CD14-positive monocyte (primary cell): ENCODE measurements around the gene TNXB. TPM values are rescaled to one million over a fixed set of nuclear protein-coding genes. Genes with fewer than 3 reads are reported as not detected.

Source experiments
- DNase-seq, 3 donors: peaks; one replicate each; pipeline ENCODE4 v3.0.0-alpha.2; 2011 to 2022
- H2AFZ ChIP-seq: 2 replicates; pipeline ENCODE4 v1.6.0; 2012; ENCODE audit warnings: mild to moderate bottlenecking, low read depth, low read length, inconsistent platforms; ENCODE audit not compliant: insufficient read depth, poor library complexity, severe bottlenecking
- H3K27ac ChIP-seq, 2 donors: 1 replicate in 1 of 2; 2 replicates in 1 of 2; pipeline ENCODE4 v1.5.1; 2012 to 2013; ENCODE audit warnings: low read length in 2 of 2, control low read depth in 1 of 2, inconsistent platforms in 1 of 2, low read depth in 1 of 2, mild to moderate bottlenecking in 1 of 2
- H3K27me3 ChIP-seq, 2 donors: one replicate each; pipeline versions ENCODE4 v1.6.0 to v1.6.1; 2011 to 2013; ENCODE audit warnings: low read length in 2 of 2; ENCODE audit not compliant: control insufficient read depth in 2 of 2, insufficient read depth in 2 of 2
- H3K36me3 ChIP-seq, 2 donors: replicated peaks in 1 of 2; 1 replicate in 1 of 2; 2 replicates in 1 of 2; pipeline versions ENCODE4 v1.5.1 to v1.6.1; 2012 to 2013; ENCODE audit warnings: low read length in 2 of 2, control low read depth in 1 of 2, inconsistent platforms in 1 of 2, mild to moderate bottlenecking in 1 of 2; ENCODE audit not compliant: insufficient read depth in 2 of 2, control insufficient read depth in 1 of 2
- H3K4me1 ChIP-seq, 2 donors: 1 replicate in 1 of 2; 2 replicates in 1 of 2; pipeline versions ENCODE4 v1.5.1 to v1.6.1; 2012 to 2013; ENCODE audit warnings: low read length in 2 of 2, control low read depth in 1 of 2, inconsistent platforms in 1 of 2, mild to moderate bottlenecking in 1 of 2, moderate library complexity in 1 of 2; ENCODE audit not compliant: insufficient read depth in 2 of 2, control insufficient read depth in 1 of 2
- H3K4me2 ChIP-seq: replicated peaks from 2 replicates; pipeline ENCODE3; 2012; ENCODE audit warnings: low read length, moderate library complexity, mild to moderate bottlenecking; ENCODE audit not compliant: poor library complexity, severe bottlenecking; ENCODE audit errors: extremely low read depth
- H3K4me3 ChIP-seq, 3 experiments: fragments of 200-600 bp in 1 of 3; sonication (generic) in 1 of 3; replicated peaks in 1 of 3; 1 replicate in 2 of 3; 2 replicates in 1 of 3; pipeline ENCODE4 v1.5.1; 2011 to 2013; ENCODE audit warnings: low read length in 3 of 3, mild to moderate bottlenecking in 3 of 3, control low read depth in 2 of 3, low read depth in 2 of 3, inconsistent platforms in 1 of 3, moderate library complexity in 1 of 3
- H3K79me2 ChIP-seq: 2 replicates; pipeline ENCODE4 v1.6.0; 2012; ENCODE audit warnings: mild to moderate bottlenecking, control low read depth, inconsistent platforms, low read length, moderate library complexity; ENCODE audit not compliant: insufficient read depth
- H3K9ac ChIP-seq: 2 replicates; pipeline ENCODE4 v1.6.0; 2017; ENCODE audit warnings: low read length, mild to moderate bottlenecking; ENCODE audit not compliant: insufficient read depth, poor library complexity, severe bottlenecking
- H3K9me3 ChIP-seq, 2 donors: replicated peaks in 1 of 2; 1 replicate in 1 of 2; 2 replicates in 1 of 2; pipeline versions ENCODE4 v1.5.1 to v1.6.1; 2012 to 2013; ENCODE audit warnings: low read length in 2 of 2, control low read depth in 1 of 2; ENCODE audit not compliant: control insufficient read depth in 1 of 2, insufficient read depth in 1 of 2
- H4K20me1 ChIP-seq: 2 replicates; pipeline ENCODE4 v1.6.0; 2012; ENCODE audit warnings: mild to moderate bottlenecking, low read length, control low read depth, moderate library complexity; ENCODE audit not compliant: insufficient read depth
- H3K27ac Mint-ChIP-seq, 7 donors: one replicate each; pipeline ENCODE4 v1.8.0; 2020; ENCODE audit warnings: mild to moderate bottlenecking in 7 of 7, mixed read lengths in 7 of 7, moderate library complexity in 6 of 7, inconsistent platforms in 2 of 7
- H3K27me3 Mint-ChIP-seq, 3 donors: one replicate each; pipeline ENCODE4 v1.8.0; 2021 to 2022; ENCODE audit warnings: low read depth in 3 of 3, mild to moderate bottlenecking in 3 of 3, mixed read lengths in 3 of 3, moderate library complexity in 3 of 3, inconsistent platforms in 1 of 3
- H3K36me3 Mint-ChIP-seq, 2 donors: one replicate each; pipeline ENCODE4 v1.8.0; 2020; ENCODE audit warnings: mixed read lengths in 2 of 2, inconsistent platforms in 1 of 2, mild to moderate bottlenecking in 1 of 2
- H3K4me1 Mint-ChIP-seq: one replicate; pipeline ENCODE4 v1.8.0; 2020; ENCODE audit warnings: mild to moderate bottlenecking, mixed read lengths
- H3K4me3 Mint-ChIP-seq, 2 donors: one replicate each; pipeline ENCODE4 v1.8.0; 2020; ENCODE audit warnings: mild to moderate bottlenecking in 2 of 2, mixed read lengths in 2 of 2, moderate library complexity in 1 of 2
- H3K9me3 Mint-ChIP-seq, 7 donors: one replicate each; pipeline ENCODE4 v1.8.0; 2020 to 2022; ENCODE audit warnings: mixed read lengths in 7 of 7, mild to moderate bottlenecking in 6 of 7, moderate library complexity in 6 of 7, inconsistent platforms in 2 of 7
- WGBS: methylation state at CpG from one replicate; pipeline ENCODE4 v1.1.5; 2013; ENCODE audit warnings: missing lambda C conversion rate; ENCODE audit not compliant: insufficient coverage; 5-methylcytosine and 5-hydroxymethylcytosine counted together
- intact Hi-C, 2 donors: fragments of 100-400 bp; cut with micrococcal nuclease; formaldehyde crosslinking; loops; one replicate each; pipeline versions ENCODE4 v1.15.0 to v1.15.1; 2023
- polyA plus RNA-seq, 3 donors: library from polyadenylated mRNA; depleted of rRNA in 1 of 3; unstranded in 2 of 3; stranded (reverse) in 1 of 3; fragments of 300-500 nt in 2 of 3; fragments of >200 nt in 1 of 3; fragmentation: Illumina TruSeq in 2 of 3; gene quantifications; 1 replicate in 2 of 3; 2 replicates in 1 of 3; pipeline ENCODE4 v1.2.3, GENCODE V29; 2012 to 2021
- TF ChIP-seq, protein P1 (sequence below): fragments of 200-600 bp; IDR thresholded peaks from one replicate; pipeline ENCODE4 v1.8.0; 2022; ENCODE audit warnings: antibody characterized with exemption, mild to moderate bottlenecking

Gene TNXB
- polyA plus RNA-seq, 3 donors: 1.2 TPM; not detected in 2

DNA sequence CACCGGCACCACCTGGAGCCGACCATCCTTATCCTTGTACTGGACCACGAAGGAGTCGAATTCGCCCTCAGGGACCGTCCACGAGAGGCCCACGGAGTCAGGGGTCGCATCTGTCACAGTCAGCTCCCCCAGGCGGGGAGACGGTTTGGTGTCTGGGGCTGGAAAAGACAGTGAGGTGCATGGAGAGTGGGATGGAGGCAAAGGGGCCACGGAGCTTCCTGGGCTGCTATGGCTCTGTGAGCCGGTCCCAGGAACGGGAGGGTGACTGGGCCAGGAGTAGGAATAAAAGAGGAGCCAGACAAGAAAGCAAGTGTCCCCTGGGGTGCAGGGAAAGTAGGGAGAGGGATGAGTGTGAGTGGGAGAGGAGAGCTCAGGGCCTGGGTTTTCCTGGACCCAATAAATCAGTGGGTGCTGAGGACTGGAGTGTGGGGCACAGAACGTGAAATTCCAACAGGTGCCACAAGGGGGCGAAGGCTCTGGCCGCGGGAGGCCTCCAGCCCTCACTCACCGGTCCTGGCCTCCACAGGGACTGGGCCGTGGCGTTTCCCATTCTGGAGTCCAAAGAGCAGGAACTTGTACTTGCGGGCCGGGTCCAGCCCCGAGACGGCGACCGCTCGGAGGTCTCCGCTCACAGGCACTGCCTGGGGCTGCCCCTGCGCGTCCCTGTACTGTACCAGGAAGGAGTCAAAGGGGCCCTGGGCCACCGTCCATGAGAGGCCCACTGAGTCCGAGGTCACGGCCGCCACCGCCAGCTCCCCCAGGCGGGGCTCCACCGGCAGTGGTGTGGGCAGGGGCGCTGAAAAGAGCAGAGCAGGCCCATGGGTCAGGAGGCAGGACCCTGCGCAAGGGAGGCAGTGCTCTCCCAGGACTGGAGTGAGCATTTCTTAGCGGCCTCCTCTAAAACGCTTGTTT is 61.0 kb downstream of the TNXB start:
- peak overlapping the region; percentile 63 for H2AFZ ChIP-seq
- H3K4me2 ChIP-seq: no peak overlapping the region
- Mint-ChIP-seq H3K4me1 (peaks cover 4% of the 10 kb centered on the region), H3K9me3 (no peaks in the 10 kb centered on the region), H3K4me3 (no peak overlapping the region), H3K27me3 (peaks cover 1 to 3% (median 2%) of the 10 kb centered on the region in 3 donors), H3K27ac (no peak overlapping the region), H3K36me3 (no peaks in the 10 kb centered on the region)
- H3K36me3 ChIP-seq: no peaks in the 10 kb centered on the region
- DNase-seq: peak; percentile 45 to 59 (median 57)
- H3K4me3 ChIP-seq: no peak overlapping the region
- no peak overlapping the region for H3K27ac ChIP-seq
- 54% methylated on average over 41 of the region's 42 CpGs for WGBS
- TF ChIP-seq, protein P1, sequence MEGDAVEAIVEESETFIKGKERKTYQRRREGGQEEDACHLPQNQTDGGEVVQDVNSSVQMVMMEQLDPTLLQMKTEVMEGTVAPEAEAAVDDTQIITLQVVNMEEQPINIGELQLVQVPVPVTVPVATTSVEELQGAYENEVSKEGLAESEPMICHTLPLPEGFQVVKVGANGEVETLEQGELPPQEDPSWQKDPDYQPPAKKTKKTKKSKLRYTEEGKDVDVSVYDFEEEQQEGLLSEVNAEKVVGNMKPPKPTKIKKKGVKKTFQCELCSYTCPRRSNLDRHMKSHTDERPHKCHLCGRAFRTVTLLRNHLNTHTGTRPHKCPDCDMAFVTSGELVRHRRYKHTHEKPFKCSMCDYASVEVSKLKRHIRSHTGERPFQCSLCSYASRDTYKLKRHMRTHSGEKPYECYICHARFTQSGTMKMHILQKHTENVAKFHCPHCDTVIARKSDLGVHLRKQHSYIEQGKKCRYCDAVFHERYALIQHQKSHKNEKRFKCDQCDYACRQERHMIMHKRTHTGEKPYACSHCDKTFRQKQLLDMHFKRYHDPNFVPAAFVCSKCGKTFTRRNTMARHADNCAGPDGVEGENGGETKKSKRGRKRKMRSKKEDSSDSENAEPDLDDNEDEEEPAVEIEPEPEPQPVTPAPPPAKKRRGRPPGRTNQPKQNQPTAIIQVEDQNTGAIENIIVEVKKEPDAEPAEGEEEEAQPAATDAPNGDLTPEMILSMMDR: peak; percentile 96
- no peaks in the 10 kb centered on the region for H4K20me1 ChIP-seq
- H3K9me3 ChIP-seq: no peaks in the 10 kb centered on the region
- intact Hi-C loops: no loop called here
- no peaks in the 10 kb centered on the region for H3K79me2 ChIP-seq
- no peak overlapping the region for H3K9ac ChIP-seq
- no peaks in the 10 kb centered on the region for H3K27me3 ChIP-seq
- H3K4me1 ChIP-seq: no peaks in the 10 kb centered on the region

DNA sequence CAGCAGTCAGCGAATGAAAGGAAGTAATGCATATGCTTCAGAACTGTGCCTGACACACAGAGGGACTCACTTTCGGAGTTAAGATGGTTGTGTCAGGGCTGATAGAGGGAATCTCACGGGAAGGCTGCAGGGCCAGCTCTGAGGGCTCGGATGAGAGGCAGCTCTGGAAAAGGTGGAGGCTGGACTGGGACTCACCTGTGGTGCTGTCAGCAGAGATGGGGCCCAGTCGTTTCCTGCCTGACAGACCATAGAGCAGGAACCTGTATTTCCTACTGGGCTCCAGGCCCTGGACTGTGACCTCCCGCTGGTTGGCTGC is 61.6 kb downstream of the TNXB start:
- H3K9me3 ChIP-seq: no peaks in the 10 kb centered on the region
- intact Hi-C loops: no loop called here
- no peaks in the 10 kb centered on the region for H3K9me3 Mint-ChIP-seq
- H3K27me3 ChIP-seq: no peaks in the 10 kb centered on the region
- H3K4me2 ChIP-seq: no peak overlapping the region
- no peak overlapping the region for H3K4me3 ChIP-seq
- 77% methylated on average over 6 of the region's 6 CpGs for whole genome bisulfite sequencing
- no peak overlapping the region for H2AFZ ChIP-seq
- no peaks in the 10 kb centered on the region for H4K20me1 ChIP-seq
- peaks cover 4% of the 10 kb centered on the region for H3K4me1 Mint-ChIP-seq
- no peak overlapping the region for H3K9ac ChIP-seq
- no peaks in the 10 kb centered on the region for H3K79me2 ChIP-seq
- no peaks in the 10 kb centered on the region for H3K36me3 ChIP-seq
- H3K27ac ChIP-seq: no peak overlapping the region
- H3K27ac Mint-ChIP-seq: no peak overlapping the region
- TF ChIP-seq, protein P1: no peak
- DNase-seq: no peak
- H3K4me3 Mint-ChIP-seq: no peak overlapping the region
- H3K36me3 Mint-ChIP-seq: no peaks in the 10 kb centered on the region
- H3K27me3 Mint-ChIP-seq: peaks cover 1 to 3% (median 2%) of the 10 kb centered on the region in 3 donors
- no peaks in the 10 kb centered on the region for H3K4me1 ChIP-seq
